ENCODE results near the gene ADORA3. TPM values are rescaled to one million over a fixed set of nuclear protein-coding genes. Genes with fewer than 3 reads are reported as not detected.

The ADORA3 gene
- total RNA-seq, 4 donors from 2014 or later = 4.9 to 13.3 (median 5.1) TPM

GRCh38 chr1:111499026-111499785 is 4.2 kb downstream of the ADORA3 start:
- H3K4me3 ChIP-seq = no peak overlapping the region
- H3K27me3 ChIP-seq = no peaks in the 10 kb centered on the region
- H3K36me3 ChIP-seq = no peaks in the 10 kb centered on the region
- peaks cover 0 to 6% (median under 1%) of the 10 kb centered on the region in 4 donors for H3K4me1 ChIP-seq
- no peak overlapping the region for H3K27ac ChIP-seq (replicated peaks in 1 of 4)
- no peaks in the 10 kb centered on the region for H3K9me3 ChIP-seq
- intact Hi-C loops (cut with DNase I) = no loop called here
- WGBS = 92% methylated on average over 5 of the region's 5 CpGs
- peak; percentile 31 for DNase-seq (ENCODE audit: extremely low spot score)
- no peak for TF ChIP-seq POLR2A (IDR thresholded peaks at IDR 0.05; ENCODE audit: low read depth)
- TF ChIP-seq EP300 (IDR thresholded peaks at IDR 0.05) = no peak
- TF ChIP-seq POLR2AphosphoS5 (IDR thresholded peaks at IDR 0.05) = no peak
- TF ChIP-seq CTCF (IDR thresholded peaks at IDR 0.05) = no peak

- H3K27me3 ChIP-seq = no peaks in the 10 kb centered on the region
- peak; percentile 45 for DNase-seq (ENCODE audit: extremely low spot score)
- no peak for TF ChIP-seq EP300 (IDR thresholded peaks at IDR 0.05)
- no peak for TF ChIP-seq POLR2AphosphoS5 (IDR thresholded peaks at IDR 0.05)
- TF ChIP-seq CTCF (IDR thresholded peaks at IDR 0.05) = no peak
- TF ChIP-seq POLR2A (IDR thresholded peaks at IDR 0.05; ENCODE audit: low read depth) = no peak
- no peak overlapping the region for H3K4me3 ChIP-seq
- H3K36me3 ChIP-seq = no peaks in the 10 kb centered on the region
- H3K9me3 ChIP-seq = no peaks in the 10 kb centered on the region
- intact Hi-C loops (cut with DNase I) = no loop called here
- 69% methylated on average over 5 of the region's 5 CpGs for WGBS
- no peak overlapping the region for H3K27ac ChIP-seq (replicated peaks in 1 of 4)
- no peaks in the 10 kb centered on the region for H3K4me1 ChIP-seq
Observed at GRCh38 chr1:111497592-111497991, 5.8 kb downstream of the ADORA3 start.

GRCh38 chr1:111496398-111496797 is 7.0 kb downstream of the ADORA3 start:
- WGBS = 86% methylated on average over 4 of the region's 4 CpGs
- Histone ChIP-seq H3K4me1 (no peaks in the 10 kb centered on the region), H3K36me3 (no peaks in the 10 kb centered on the region), H3K27ac (replicated peaks in 1 of 4) (no peak overlapping the region), H3K4me3 (no peak overlapping the region), H3K27me3 (no peaks in the 10 kb centered on the region), H3K9me3 (no peaks in the 10 kb centered on the region)
- no peak for DNase-seq (ENCODE audit: extremely low spot score)
- no peak for TF ChIP-seq POLR2A (IDR thresholded peaks at IDR 0.05; ENCODE audit: low read depth)
- TF ChIP-seq POLR2AphosphoS5 (IDR thresholded peaks at IDR 0.05) = no peak
- no peak for TF ChIP-seq CTCF (IDR thresholded peaks at IDR 0.05)
- no peak for TF ChIP-seq EP300 (IDR thresholded peaks at IDR 0.05)
- intact Hi-C loops (cut with DNase I) = no loop called here

- Histone ChIP-seq H3K36me3 (no peaks in the 10 kb centered on the region), H3K27ac (replicated peaks in 1 of 4) (peak overlapping the region in 1 of 4 donors; percentile 37), H3K4me1 (no peaks in the 10 kb centered on the region), H3K4me3 (no peak overlapping the region), H3K27me3 (no peaks in the 10 kb centered on the region), H3K9me3 (no peaks in the 10 kb centered on the region)
- no peak for TF ChIP-seq POLR2A (IDR thresholded peaks at IDR 0.05; ENCODE audit: low read depth)
- TF ChIP-seq CTCF (IDR thresholded peaks at IDR 0.05) = no peak
- no peak for TF ChIP-seq POLR2AphosphoS5 (IDR thresholded peaks at IDR 0.05)
- no peak for TF ChIP-seq EP300 (IDR thresholded peaks at IDR 0.05)
- DNase-seq (ENCODE audit: extremely low spot score) = no peak
- intact Hi-C loops (cut with DNase I) = no loop called here
- WGBS = 93% methylated on average over 4 of the region's 7 CpGs
Observed at GRCh38 chr1:111491070-111491469, 12.4 kb downstream of the ADORA3 start.
